AML-193 (cell line): ENCODE results near the gene PAWR.

Experiments used
- DNase-seq, 2 experiments: peaks; one replicate each; lab custom pipeline; 2025; lab: John Stamatoyannopoulos, UW

Gene PAWR, protein sequence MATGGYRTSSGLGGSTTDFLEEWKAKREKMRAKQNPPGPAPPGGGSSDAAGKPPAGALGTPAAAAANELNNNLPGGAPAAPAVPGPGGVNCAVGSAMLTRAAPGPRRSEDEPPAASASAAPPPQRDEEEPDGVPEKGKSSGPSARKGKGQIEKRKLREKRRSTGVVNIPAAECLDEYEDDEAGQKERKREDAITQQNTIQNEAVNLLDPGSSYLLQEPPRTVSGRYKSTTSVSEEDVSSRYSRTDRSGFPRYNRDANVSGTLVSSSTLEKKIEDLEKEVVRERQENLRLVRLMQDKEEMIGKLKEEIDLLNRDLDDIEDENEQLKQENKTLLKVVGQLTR

DNA sequence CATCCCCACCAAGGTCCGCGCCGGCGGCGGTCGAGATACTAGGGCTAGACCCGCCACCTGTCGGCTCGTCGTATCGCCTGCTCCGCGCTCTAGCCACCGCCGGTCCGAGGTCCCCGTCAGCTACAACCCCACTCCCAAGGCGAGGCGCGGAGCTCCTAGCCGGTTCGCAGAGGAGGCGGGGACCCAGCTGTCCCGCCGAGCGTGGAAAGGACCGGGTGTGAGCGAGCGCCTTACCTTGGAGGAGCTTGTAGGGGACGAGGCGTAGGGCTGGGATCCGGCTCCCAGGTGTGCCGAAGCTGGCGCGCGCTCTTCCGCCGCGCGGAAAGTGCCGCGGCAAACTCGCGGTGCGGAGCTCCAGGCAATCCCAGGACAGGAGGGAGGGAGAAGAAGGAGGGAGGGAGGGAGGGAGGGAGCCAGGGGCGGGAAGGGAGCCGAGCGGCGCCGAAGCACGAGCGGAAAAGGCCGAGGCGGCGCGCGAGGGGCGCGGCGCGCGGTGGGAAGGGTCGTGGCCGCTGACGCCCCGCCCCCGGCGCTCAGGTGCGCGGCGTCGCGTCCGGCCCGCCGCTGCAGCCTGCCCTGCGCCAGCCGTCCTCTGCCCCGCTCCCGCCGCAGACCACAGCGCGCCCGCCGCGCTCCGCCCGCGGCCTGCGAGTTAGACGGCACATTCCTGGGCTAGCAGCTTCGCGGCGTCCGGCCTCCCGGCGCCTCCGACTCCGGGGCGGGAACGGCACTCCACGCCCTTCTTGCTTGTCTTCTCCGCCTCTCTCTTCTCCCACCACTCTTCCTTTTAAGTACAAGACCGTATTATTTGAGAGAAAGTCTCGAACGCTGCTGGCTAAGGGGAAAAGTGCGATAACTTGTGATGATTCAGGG lies at the start of gene PAWR:
TSS of gene PAWR (minus strand) at position 327 of the 873 bp plus-strand sequence. CDS start 720 bp downstream, outside the sequence.
- peak; percentile 36 to 51 for DNase-seq

DNA sequence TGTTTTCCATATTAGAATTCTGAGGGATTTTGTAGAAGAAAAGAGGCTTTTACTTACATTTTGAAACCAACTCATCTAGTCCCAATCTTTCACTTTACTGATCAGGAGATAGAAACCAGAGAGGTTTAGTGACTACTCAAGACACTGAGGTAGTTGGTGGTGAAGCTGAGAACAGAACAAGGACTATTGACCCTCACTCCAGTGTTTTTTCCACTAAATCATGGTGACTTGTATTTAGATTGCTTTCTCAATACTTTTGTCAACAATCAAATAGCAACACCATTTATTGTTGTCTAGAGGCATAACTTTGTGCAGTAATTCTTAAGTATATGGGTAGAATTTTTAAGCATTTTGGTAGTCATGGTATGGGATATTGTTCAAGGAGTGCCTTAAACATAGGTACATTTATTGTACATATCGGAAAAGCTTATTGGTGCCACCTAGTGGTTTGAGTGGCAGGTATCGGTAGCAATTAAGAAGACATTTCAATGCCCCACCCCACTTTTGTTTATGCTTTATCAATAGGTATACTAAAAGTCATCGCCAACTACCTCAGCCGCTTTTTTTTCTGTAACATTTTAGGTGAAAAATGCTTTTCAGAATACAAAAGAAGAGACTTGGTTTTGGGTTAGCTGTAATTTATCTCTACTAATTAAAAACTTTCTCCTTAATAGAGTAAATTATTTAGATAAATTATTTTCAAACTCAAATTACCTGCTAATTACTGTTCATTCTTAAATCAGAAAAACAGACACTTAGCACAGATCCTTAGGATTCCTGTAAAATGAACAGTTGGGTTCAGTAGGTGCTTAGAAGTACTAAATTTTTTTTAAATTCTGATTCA lies 47.3 kb upstream of the PAWR start:
- DNase-seq, result peak; percentile 45 to 68

DNA sequence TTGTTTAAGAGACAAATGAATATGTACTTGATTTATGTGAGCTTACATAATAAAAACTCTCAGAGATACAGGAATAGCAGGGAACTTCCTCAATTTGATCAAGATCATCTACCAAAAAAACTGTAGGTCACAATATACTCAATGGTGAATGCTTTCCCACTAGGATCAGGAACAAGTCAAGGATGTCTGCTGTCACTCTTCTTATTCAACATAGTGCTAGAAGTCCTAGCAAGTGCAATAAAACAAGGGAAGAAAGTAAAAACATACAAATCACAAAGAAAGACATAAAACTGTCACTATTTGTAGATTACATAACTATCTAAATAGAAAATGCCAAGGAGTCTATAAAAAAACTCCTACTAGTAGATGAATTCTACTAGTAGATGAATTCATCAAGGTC lies 41.9 kb upstream of the PAWR start:
- no peak for DNase-seq

DNA sequence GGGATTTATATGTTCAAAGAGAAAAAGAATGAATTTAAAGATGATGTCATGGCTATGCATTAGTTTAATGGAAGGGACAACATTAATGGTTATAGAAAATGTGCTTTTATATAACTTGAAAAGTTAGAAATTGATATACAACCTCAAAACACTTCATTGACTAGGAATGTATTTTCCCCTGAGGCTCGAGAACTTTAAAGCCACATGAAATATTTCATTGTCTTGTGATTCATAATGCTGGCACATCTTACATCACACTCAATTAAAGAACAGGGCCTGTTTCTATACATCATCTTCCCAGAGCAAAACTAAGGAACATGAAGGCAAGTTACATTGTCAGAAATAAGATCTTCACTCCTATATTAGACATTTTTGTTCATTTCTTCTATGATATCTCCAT lies 35.2 kb upstream of the PAWR start:
- DNase-seq, result no peak

DNA sequence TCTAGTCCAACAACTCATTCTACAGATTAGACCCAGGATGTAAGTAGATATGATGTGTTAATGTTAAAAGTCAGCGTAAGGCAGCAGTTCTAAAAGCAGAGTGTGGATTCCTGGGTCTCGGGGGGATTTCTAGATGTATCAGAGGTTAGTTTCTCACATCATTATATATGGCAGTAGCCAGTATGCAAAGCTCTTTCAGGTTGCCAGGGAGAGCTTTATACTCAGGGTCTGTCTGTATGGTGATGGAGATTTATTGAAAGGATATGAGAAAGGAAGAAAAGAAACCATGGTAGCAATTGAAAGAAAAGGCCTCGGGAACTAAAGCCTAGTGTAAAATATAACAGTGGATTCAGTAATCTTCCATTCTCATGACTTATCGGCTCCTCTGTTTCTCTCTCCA lies 26.2 kb upstream of the PAWR start:
- no peak for DNase-seq

DNA sequence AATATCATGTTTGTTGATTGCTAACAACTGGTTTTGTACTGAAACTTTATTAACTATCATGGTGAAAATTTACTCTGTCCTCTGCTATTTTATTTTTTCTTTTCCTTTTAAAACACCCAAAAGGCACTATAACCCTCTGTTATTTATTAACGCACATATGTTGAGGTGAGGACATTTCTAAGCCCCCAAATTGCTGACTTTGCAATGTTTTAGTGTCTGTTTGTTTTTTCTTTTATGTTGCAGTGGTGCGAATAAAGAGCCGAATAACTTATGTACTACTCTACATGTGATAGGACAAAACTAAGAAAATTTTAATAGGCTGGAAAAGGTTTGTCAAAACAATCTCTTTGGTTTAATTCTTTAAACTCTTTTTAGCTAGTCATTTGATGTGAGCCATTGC lies 24.5 kb upstream of the PAWR start:
- no peak for DNase-seq

DNA sequence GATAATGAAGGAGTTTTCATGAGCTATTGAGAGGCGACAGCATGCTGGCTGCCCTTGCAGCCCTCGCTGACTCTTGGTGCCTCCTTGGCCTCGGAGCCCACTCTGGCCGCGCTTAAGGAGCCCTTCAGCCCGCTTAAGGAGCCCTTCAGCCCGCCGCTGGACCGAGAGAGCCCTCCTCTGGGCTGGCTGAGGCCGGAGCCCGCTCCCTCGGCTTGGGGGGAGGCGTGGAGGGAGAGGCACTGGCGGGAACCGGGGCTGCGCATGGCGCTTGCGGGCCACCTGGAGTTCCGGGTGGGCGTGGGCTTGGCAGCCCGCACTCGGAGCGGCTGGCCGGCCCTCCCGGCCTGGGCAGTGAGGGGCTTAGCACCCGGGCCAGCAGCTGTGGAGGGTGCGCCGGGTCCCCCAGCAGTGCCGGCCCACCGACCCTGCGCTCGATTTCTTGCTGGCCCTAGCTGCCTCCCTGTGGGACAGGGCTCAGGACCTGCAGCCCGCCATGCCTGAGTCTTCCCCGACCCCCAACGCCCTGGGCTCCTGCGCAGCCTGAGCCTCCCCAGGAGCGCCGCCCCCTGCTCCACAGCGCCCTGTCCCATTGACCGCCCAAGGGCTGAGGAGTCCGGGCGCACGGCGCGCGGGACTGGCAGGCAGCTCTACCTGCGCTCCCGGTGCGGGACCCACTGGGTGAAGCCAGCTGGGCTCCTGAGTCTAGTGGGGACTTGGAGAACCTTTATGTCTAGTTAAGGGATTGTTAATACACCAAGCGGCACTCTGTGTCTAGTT lies 20.1 kb upstream of the PAWR start:
- DNase-seq, result no peak

DNA sequence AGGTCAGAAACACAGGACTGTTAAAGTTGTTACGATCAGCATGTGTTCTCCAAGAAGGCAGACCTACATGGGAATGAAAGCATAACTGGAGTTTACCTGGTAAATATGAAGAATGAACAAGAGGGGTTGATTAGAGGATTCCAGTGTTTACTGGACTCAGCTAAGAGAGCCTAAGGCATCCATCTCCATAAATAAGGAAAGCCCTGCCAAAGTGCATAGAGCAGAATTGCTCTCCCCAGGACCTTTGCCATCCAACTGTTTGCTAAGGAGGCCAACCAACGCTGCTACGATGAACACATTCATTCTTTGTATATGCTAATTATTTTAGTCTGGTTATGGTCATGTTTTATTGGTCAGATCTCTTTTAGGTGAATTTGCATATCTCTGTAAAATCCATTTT lies 17.1 kb upstream of the PAWR start:
- DNase-seq, result no peak

DNA sequence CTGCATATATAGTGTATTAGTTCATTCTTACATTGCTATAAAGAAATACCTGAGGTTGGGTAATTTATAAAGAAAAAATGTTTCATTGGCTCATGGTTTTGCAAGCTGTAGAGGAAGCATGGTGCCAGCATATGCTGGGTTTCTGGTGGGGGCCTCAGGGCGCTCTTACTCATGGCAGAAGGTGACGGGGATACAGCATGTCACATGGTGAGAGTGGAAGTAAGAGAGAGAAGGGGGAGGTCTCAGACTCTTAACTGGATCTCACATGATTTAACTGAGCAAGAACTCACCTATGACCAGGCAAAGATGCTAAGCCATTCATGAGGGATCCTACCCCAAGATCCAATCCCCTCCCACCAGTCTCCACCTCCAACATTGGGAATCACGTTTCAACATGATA lies 15.9 kb upstream of the PAWR start:
- no peak for DNase-seq

DNA sequence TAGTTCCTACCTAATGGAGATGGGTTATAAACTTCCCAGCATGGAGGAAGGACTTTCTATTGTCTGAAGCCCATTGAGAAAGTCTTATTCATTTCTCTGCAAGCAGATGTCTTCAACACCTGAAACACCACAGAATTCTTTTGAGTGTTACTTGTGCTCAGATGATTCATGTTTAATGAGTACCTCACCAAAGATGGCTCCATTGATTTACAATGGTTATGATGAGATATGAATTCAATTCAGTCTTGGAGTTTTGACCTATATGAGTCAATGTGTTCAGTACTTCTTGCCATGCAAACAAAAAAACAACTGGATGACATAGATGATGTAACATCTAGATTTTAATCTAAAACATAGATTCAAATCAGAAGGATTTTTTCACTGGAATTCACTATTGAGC lies 15.4 kb upstream of the PAWR start:
- no peak for DNase-seq

DNA sequence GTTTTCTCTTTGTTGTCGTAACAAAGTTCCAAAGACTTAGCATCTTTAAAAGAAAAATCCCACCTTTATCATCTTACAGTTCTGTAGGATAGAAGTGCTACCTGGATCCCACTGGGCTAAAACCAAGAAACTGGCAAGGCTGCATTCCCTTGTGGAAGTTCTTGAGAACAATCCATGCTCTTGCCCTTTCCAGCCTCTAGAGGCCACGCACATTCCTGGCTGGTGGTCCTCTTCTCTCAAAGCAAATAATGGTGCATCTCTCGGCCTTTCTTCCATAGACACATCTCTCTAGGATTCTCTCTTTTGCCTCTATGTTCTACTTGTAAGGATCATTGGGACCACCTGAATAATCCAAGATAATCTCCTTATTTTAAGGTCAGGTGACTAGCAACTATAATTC lies 8.2 kb upstream of the PAWR start:
- no peak for DNase-seq

DNA sequence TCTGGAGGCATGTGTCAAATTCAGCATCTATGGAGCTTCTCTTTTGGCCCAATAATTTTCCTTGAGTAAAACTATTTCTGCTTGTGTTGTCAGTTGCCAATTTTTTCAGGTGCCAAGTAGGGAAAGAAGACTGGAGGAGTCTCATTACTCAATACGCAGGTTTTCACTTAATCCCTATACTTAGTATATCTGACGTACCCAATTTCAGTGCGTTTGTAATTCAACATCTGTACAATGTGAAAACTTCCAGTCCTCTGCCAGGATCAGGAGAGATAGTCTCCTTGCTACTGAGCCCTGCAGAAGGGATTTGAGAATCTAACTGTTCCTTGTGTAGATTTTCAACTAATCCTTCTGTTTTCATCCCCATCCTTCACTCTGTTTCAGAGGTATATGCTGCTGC lies 5.7 kb upstream of the PAWR start:
- no peak for DNase-seq

DNA sequence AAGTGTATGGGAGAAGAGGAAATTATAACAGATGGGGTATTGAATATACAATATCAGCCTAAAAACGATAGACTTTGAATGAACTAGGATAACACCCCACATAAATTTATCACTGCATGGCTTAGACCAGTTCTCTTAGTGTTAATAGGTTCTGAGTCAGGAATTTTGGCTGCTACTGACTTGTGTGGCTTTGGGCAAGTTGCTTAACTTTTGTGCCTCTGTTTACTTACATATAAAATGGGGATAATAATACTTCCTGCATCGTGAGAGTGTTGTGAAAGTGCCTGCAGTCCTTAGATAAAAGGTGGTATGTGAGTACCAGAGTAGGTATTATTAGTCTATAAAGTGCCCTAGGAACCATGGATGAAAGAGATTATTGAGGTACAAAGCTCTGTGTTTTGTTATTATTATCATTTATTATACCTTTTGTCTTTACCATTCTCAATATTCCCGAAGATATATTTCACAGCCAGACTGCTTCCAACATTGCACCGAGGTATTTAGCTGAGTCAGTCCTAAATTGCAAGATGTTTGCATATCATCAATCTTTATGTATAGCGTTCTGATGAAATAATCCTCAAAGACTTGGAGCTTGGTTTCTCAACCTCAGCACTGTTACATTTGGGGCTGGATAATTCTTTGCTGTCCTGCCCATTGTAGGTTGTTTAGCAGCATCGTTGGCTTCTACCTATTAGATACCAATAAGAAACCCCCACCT lies 2.3 kb upstream of the PAWR start:
- DNase-seq, result no peak

DNA sequence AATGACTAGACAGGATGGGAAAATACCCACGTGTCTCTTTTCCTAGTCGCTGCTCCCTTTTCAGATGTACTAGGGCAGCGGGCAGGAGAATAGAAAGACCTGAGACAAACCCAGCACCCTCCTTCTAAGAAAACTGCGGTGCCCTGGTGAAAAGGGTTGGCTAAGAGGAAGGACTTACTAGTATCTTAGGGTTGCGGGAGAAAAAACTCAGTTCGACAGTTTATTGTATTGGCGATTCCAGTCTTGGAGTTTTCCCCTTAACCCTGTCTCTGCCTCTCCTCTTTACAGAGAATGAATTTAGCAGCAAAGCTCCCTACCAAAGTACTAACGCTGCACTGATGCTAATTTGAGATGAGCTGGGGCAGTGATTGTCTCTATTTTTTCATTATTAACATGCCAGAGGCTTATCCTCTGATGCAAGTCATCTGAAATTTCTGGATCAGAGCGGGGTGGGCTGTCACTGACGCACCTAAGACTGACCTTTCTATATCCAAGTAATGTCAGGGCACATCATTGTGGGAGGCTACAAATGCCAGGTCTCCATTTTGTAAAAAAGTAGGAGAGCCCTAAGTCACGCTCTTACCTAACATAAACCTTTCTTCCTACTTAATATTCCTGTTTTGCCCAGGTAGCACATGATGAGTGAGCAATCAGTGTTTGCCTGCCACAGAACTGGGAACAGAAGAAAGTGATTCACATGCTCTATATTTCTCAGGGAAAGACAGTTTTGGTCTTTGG lies 916 bp upstream of the PAWR start:
- DNase-seq, result peak in 1 of 2 experiments; percentile 36

DNA sequence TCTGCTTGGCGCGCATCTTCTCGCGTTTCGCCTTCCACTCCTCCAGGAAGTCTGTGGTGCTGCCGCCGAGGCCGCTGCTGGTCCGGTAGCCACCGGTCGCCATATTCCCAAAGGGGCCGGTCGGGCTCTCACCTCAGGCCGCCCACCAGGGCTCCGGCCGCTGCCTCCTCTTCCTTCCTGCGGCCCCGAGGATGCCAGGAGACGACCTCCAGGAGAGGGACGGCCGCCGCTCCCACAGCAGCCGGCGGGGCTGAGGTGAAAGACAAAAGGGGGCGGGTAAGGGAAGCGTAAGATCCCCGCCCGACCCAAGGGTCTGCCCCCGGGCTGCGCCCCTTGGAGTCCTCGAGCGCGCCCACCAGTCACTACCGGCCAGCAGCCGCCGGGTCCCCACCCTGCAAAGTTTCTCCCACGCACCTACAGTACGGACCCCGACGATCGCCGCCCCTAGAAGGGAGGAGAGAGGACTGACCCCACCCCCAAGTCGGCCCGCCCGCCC lies 574 bp downstream of the PAWR start:
- no peak for DNase-seq

DNA sequence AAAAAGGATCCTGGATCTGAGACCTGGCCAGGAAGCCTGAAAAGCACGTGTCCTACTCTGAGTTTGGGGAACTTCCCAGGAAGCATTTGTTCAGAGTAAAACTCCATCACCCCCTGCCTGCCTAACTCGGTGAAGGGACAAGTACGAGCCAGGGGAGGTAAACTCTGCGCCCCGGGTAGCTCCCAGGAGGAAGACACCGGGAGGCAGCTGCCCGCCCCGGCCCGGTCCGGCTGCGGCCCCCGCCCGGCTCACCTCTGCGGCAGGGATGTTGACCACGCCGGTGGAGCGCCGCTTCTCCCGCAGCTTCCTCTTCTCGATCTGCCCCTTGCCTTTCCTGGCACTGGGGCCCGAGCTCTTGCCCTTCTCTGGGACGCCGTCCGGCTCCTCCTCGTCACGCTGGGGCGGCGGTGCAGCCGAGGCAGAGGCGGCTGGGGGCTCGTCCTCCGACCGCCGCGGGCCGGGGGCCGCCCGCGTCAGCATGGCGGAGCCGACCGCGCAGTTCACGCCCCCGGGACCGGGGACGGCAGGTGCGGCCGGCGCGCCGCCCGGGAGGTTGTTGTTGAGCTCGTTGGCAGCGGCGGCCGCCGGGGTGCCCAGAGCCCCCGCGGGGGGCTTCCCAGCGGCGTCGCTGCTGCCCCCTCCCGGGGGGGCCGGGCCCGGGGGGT lies 1.2 kb downstream of the PAWR start:
- peak; percentile 38 for DNase-seq

DNA sequence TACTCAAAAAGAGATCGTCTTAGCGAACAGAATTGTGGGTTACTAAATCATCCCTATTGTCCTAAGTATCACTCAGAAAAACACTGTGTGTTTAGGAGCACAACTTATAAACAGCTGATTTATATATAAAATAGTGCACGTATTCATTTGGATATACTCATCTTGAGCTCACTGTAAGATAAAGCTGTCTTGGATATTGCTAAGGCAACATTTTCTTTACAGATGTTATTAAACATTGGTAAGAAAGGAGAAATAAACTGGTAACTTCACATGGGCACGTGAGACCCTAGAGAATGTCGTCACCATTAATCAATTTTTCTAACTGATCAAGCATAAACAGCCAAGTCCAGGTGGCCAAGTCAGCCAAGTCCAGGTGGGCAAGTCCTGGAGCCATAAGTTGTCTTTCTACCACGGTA lies 1.7 kb downstream of the PAWR start:
- no peak for DNase-seq

DNA sequence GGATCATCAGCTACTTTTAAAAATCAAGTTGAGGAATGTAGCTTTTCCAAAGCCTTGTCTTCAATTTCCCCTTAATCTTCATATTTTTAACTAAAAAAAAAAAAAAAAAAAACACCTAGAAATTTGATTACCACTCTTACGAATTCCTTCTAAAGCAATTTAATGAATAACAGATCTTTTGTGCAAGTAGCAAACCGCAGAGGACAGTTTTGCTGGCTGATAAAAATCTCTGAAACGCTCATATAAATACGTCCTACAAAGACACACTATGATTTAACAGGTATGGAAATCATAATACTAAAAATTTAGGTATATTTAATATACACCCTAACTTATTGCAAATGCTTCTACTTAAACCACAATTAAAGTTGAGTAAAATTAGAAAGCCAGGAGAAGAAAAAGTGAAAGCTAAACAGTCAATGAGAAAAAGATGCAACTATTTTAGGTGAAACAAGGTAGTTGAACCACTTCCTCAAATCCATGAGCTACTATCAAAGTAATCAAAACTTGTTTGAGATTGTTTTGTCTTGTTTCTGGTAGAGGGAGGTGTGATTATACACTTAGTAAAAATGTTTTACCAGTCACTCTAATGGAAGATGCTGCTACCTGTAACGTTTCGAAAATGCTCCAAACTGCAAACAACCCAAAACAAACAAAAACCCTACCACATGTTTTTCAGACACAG lies 2.2 kb downstream of the PAWR start:
- peak in 1 of 2 experiments; percentile 12 for DNase-seq

DNA sequence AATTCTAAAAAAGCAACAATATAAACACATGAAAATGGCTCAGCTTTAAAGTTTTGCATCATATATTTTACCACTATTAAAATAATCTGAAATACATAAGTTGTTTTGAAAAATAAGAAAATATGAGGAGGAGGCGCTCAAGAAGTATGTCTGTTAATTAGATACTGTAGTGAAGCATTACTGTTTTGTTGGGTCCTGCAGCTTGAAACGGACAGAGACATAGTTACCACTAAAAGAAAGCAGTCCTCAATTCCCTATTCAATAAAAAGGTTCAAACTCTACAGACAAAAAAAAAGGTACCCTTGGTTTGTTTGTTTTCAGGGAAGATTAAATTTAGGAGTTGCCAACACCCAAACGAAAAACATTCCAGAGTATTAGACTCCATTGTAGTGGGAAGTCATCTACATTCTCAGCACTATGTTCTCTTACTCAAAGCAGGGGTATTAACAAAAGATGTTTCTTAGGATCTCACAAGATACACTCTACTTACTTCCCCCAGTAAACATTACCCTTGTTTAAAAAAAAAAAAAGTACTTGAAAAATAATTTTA lies 3.0 kb downstream of the PAWR start:
- DNase-seq, result no peak
